ENCODE data around the gene C10orf53. TPM values are rescaled to one million over a fixed set of nuclear protein-coding genes. Genes with fewer than 3 reads are reported as not detected.

The C10orf53 gene
- polyA plus RNA-seq, 1 of the 3 experiments (the other 2 are of a cell fraction): not detected

- Histone ChIP-seq H3K9me2 (no peaks in the 10 kb centered on the region), H3K4me2 (no peak overlapping the region), H3K27me3 (ENCODE audit: insufficient read depth) (no peaks in the 10 kb centered on the region), H2AFZ (ENCODE audit: low read depth) (no peak overlapping the region), H4K20me1 (ENCODE audit: insufficient read depth) (no peaks in the 10 kb centered on the region), H3K9ac (no peak overlapping the region), H3F3A (replicated peaks; ENCODE audit: insufficient read depth) (no peaks in the 10 kb centered on the region), H3K36me3 (replicated peaks in 1 of 2; ENCODE audit: control insufficient read depth in 1 of 2, insufficient read depth in 2 of 2, low read length in 1 of 2) (no peaks in the 10 kb centered on the region), H3K9me3 (no peaks in the 10 kb centered on the region), H3K4me3 (ENCODE audit: low read depth in 2 of 2, low read length in 1 of 2) (no peak overlapping the region), H3K79me2 (ENCODE audit: insufficient read depth) (no peaks in the 10 kb centered on the region), H3K27ac (ENCODE audit: low read depth in 2 of 2, low read length in 1 of 2) (no peak overlapping the region), H3K4me1 (ENCODE audit: control insufficient read depth in 1 of 2, insufficient read depth in 2 of 2, low read depth in 1 of 2, low read length in 1 of 2) (no peaks in the 10 kb centered on the region; a peak in 1 of 4 replicates)
- 20% methylated on average over 6 of the region's 7 CpGs for WGBS (ENCODE audit: low lambda C conversion rate)
- DNase-seq: no peak
- CTCF ChIA-PET: interaction anchor here (1.7 kb wide), 1 partner anchor 49 kb away, joined by 5 read pairs; no protein-coding TSS in a partner anchor
- POLR2A ChIA-PET: no interaction called here
- no peak for TF ChIP-seq YY1 (IDR thresholded peaks at IDR 0.05; ENCODE audit: low read depth)
- TF ChIP-seq MAX (IDR thresholded peaks at IDR 0.05; ENCODE audit: low read depth): no peak
- no peak for TF ChIP-seq EP300 (IDR thresholded peaks at IDR 0.05; ENCODE audit: borderline replicate concordance in 1 of 2, low read depth in 1 of 2, low read length in 1 of 2)
- no peak for TF ChIP-seq ZBTB33 (IDR thresholded peaks at IDR 0.05; ENCODE audit: borderline replicate concordance, low read depth)
- no peak for TF ChIP-seq RCOR1 (IDR thresholded peaks at IDR 0.05; ENCODE audit: low read length)
- no peak for TF ChIP-seq TEAD4 (IDR thresholded peaks at IDR 0.05; ENCODE audit: borderline replicate concordance, insufficient read depth)
- no peak for TF ChIP-seq RXRA (IDR thresholded peaks at IDR 0.05; ENCODE audit: borderline replicate concordance, low read depth)
Observed at GRCh38 chr10:49644035-49644646, 35.3 kb upstream of the C10orf53 start.

GRCh38 chr10:49645417-49645816, 34.0 kb upstream of the C10orf53 start:
- WGBS (ENCODE audit: low lambda C conversion rate): 71% methylated on average over 8 of the region's 8 CpGs
- Histone ChIP-seq H3K9ac (no peak overlapping the region), H3K9me3 (no peaks in the 10 kb centered on the region), H3K36me3 (replicated peaks in 1 of 2; ENCODE audit: control insufficient read depth in 1 of 2, insufficient read depth in 2 of 2, low read length in 1 of 2) (no peaks in the 10 kb centered on the region), H3K9me2 (no peaks in the 10 kb centered on the region), H2AFZ (ENCODE audit: low read depth) (no peak overlapping the region), H3K4me3 (ENCODE audit: low read depth in 2 of 2, low read length in 1 of 2) (no peak overlapping the region), H3K27me3 (ENCODE audit: insufficient read depth) (no peaks in the 10 kb centered on the region), H3K4me1 (ENCODE audit: control insufficient read depth in 1 of 2, insufficient read depth in 2 of 2, low read depth in 1 of 2, low read length in 1 of 2) (no peaks in the 10 kb centered on the region; a peak in 1 of 4 replicates), H3K4me2 (no peak overlapping the region), H4K20me1 (ENCODE audit: insufficient read depth) (no peaks in the 10 kb centered on the region), H3K27ac (ENCODE audit: low read depth in 2 of 2, low read length in 1 of 2) (no peak overlapping the region), H3K79me2 (ENCODE audit: insufficient read depth) (no peaks in the 10 kb centered on the region), H3F3A (replicated peaks; ENCODE audit: insufficient read depth) (no peaks in the 10 kb centered on the region)
- DNase-seq: no peak
- ChIA-PET CTCF (interaction anchor here (0.9 to 1.7 kb wide), 3 partner anchors 11 to 52 kb away, joined by 3 to 5 read pairs (median 4); no protein-coding TSS in a partner anchor), POLR2A (no interaction called here)
- no peak for TF ChIP-seq GABPA (IDR thresholded peaks at IDR 0.05; ENCODE audit: low read depth)
- TF ChIP-seq FOXJ3 (CRISPR knock-in tag; IDR thresholded peaks at IDR 0.05): no peak
- no peak for TF ChIP-seq USF2 (IDR thresholded peaks at IDR 0.05; ENCODE audit: borderline replicate concordance, low read depth, low read length)
- TF ChIP-seq RCOR1 (IDR thresholded peaks at IDR 0.05; ENCODE audit: low read length): no peak
- TF ChIP-seq ZBTB33 (IDR thresholded peaks at IDR 0.05; ENCODE audit: borderline replicate concordance, low read depth): no peak
- TF ChIP-seq JUND (IDR thresholded peaks at IDR 0.05): no peak
- no peak for TF ChIP-seq YY1 (IDR thresholded peaks at IDR 0.05; ENCODE audit: low read depth)
- no peak for TF ChIP-seq PBX3 (IDR thresholded peaks at IDR 0.05)
- no peak for TF ChIP-seq GATA2 (CRISPR knock-in tag; IDR thresholded peaks at IDR 0.05)
- TF ChIP-seq RXRA (IDR thresholded peaks at IDR 0.05; ENCODE audit: borderline replicate concordance, low read depth): no peak
- no peak for TF ChIP-seq RFX5 (IDR thresholded peaks at IDR 0.05; ENCODE audit: low read length)
- TF ChIP-seq NFIC (IDR thresholded peaks at IDR 0.05; ENCODE audit: borderline replicate concordance): no peak
- no peak for TF ChIP-seq FOSL2 (IDR thresholded peaks at IDR 0.05; ENCODE audit: borderline replicate concordance, low read depth)
